Osteocyte (in vitro differentiated cells): Measurements from ENCODE around the gene RIMKLB. TPM values are rescaled to one million over a fixed set of nuclear protein-coding genes. Genes with fewer than 3 reads are reported as not detected.
"Not testable (repeated sequence)": the region's sequence is repeated elsewhere in the genome, so short reads cannot be mapped to it uniquely, and the experiment has no call there.

ENCODE experiments used
- DNase-seq: peaks from one replicate; pipeline ENCODE4 v3.0.0; 2021; ENCODE audit warnings: mixed read lengths; ENCODE audit not compliant: unreplicated experiment; ENCODE audit errors: extremely low spot score
- H3K27ac Mint-ChIP-seq: one replicate; pipeline ENCODE4 v1.8.0; 2021; ENCODE audit warnings: mild to moderate bottlenecking, mixed read lengths; ENCODE audit not compliant: unreplicated experiment
- H3K27me3 Mint-ChIP-seq: one replicate; pipeline ENCODE4 v1.8.0; 2021; ENCODE audit warnings: mixed read lengths; ENCODE audit not compliant: unreplicated experiment
- H3K36me3 Mint-ChIP-seq: one replicate; pipeline ENCODE4 v1.8.0; 2021; ENCODE audit warnings: mixed read lengths; ENCODE audit not compliant: unreplicated experiment
- H3K4me1 Mint-ChIP-seq: one replicate; pipeline ENCODE4 v1.8.0; 2021; ENCODE audit warnings: mixed read lengths; ENCODE audit not compliant: unreplicated experiment
- H3K4me3 Mint-ChIP-seq: one replicate; pipeline ENCODE4 v1.8.0; 2021; ENCODE audit warnings: mild to moderate bottlenecking, moderate library complexity, mixed read lengths; ENCODE audit not compliant: unreplicated experiment
- H3K9me3 Mint-ChIP-seq: one replicate; pipeline ENCODE4 v1.8.0; 2021; ENCODE audit warnings: mixed read lengths; ENCODE audit not compliant: unreplicated experiment
- total RNA-seq: library from RNA; stranded (reverse); gene quantifications from 2 replicates; pipeline ENCODE4 v1.2.1, GENCODE V29; 2021
- TF ChIP-seq, protein P1 (sequence below): fragments of 200-600 bp; sonication (generic); IDR thresholded peaks from 2 replicates; pipeline ENCODE4 v1.5.0; 2021; ENCODE audit warnings: antibody characterized with exemption, mild to moderate bottlenecking, moderate library complexity

Gene RIMKLB
- total RNA-seq, 1 donor from 2014 or later = 32.5 TPM

DNA sequence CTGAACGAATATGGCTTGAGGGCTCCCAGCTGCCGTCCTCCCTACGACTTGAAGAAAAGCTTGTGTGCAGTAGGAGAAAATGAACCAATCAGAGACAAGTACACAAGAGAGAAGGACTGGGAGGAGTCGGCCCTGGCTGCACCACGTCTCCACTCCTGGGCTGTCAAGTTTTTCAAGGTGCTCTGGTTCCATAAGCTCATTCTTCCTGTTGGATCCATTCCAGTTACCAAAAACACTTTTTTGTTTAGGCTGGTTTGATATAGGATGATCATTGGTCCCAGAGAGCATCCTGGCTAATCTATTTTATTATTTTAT, 121.8 kb downstream of the RIMKLB start:
- no peaks in the 10 kb centered on the region for H3K4me1 Mint-ChIP-seq
- peaks cover under 1% of the 10 kb centered on the region for H3K9me3 Mint-ChIP-seq
- H3K27ac Mint-ChIP-seq = no peak overlapping the region
- peaks cover 6% of the 10 kb centered on the region for H3K27me3 Mint-ChIP-seq
- DNase-seq = no peak
- H3K36me3 Mint-ChIP-seq = no peaks in the 10 kb centered on the region
- TF ChIP-seq, protein P1, sequence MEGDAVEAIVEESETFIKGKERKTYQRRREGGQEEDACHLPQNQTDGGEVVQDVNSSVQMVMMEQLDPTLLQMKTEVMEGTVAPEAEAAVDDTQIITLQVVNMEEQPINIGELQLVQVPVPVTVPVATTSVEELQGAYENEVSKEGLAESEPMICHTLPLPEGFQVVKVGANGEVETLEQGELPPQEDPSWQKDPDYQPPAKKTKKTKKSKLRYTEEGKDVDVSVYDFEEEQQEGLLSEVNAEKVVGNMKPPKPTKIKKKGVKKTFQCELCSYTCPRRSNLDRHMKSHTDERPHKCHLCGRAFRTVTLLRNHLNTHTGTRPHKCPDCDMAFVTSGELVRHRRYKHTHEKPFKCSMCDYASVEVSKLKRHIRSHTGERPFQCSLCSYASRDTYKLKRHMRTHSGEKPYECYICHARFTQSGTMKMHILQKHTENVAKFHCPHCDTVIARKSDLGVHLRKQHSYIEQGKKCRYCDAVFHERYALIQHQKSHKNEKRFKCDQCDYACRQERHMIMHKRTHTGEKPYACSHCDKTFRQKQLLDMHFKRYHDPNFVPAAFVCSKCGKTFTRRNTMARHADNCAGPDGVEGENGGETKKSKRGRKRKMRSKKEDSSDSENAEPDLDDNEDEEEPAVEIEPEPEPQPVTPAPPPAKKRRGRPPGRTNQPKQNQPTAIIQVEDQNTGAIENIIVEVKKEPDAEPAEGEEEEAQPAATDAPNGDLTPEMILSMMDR = no peak
- H3K4me3 Mint-ChIP-seq = no peak overlapping the region

DNA sequence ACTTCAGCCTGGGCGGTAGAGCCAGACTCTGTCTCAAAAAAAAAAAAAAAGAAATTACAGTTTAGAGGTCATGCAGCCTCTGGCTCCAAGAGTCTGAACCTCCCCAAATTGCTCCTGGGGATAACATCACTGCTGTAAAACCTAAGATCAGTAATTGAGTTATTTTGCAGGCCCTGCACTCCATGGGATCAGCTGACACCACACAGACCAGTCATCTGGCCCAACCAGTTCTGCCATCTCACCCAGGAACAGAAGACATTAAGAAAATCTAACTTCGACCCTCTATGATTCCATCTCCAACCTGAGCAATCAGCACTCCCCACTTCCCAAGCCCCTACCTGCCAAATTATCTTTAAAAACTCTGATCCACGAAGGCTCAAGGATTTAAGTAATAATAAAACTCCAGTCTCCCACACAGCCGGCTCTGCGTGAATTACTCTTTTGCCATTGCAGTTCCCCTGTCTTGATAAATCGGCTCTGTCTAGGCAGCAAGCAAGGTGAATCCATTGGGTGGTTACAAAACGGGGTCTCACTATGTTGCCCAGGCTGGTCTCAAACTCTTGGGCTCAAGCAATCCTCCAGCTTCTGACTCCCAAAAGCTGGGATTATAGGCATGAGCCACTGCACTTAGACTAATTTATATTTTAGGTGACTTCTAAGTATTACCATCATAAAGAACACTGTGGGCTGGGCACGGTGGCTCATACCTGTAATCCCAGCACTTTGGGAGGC, 123.1 kb downstream of the RIMKLB start:
- H3K27me3 Mint-ChIP-seq, H3K4me3 Mint-ChIP-seq, DNase-seq, H3K36me3 Mint-ChIP-seq, H3K27ac Mint-ChIP-seq, H3K4me1 Mint-ChIP-seq: not testable (repeated sequence)
- peaks cover 13% of the 10 kb centered on the region for H3K9me3 Mint-ChIP-seq

DNA sequence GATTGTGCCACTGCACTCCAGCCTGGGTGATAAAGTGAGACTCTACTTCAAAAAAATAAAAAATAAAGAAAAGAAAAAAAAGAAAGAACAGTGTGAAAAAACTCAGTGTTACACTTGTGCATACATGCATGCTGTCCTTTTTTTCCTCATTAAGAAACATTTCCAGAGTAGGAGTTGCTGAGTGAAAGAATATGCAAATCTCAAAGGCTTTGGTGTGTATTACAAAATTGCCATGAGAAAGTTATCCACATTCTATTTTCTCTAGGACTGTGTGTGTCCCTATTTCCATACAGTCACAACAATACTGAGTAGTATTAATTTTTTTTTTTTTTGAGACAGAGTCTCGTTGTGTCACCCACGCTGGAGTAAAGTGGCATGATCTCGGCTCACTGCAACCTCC, 123.8 kb downstream of the RIMKLB start:
- Mint-ChIP-seq H3K9me3 (peaks cover 15% of the 10 kb centered on the region), H3K27ac (no peak overlapping the region), H3K4me3 (no peak overlapping the region), H3K27me3 (peaks cover 6% of the 10 kb centered on the region), H3K4me1 (no peaks in the 10 kb centered on the region), H3K36me3 (no peaks in the 10 kb centered on the region)
- no peak for DNase-seq
- TF ChIP-seq, protein P1 = no peak

DNA sequence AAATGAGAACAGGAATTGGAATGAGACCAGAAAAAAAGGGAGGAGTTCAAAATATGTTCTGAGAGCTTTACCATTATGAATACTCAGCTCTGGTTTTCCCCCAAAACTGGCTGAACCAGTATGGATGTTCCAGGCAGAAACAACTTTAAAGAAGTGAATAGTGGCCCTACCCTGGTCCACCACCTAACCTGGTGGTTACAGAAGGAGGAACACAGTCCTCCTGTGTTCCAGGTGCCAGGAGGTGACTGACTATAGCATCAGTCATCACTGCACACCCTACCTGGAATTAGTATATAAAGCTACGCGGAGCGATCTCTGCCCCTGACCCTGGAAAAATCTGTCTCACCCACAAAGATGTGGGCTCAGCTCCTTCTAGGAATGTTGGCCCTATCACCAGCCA, 124.5 kb downstream of the RIMKLB start, which contains the start of gene A2ML1:
A2ML1 (plus strand) TSS at position 324 of the 400 bp plus-strand sequence; CDS start at position 355, 31 bp downstream.
- Mint-ChIP-seq H3K27ac (no peak within 1 kb of the TSS), H3K4me1 (no peaks in the 10 kb centered on the region), H3K9me3 (peaks cover 15% of the 10 kb centered on the region), H3K36me3 (no peaks in the 10 kb centered on the region), H3K27me3 (peaks cover 4% of the 10 kb centered on the region), H3K4me3 (no peak within 1 kb of the TSS)
- TF ChIP-seq, protein P1 = no peak
- no peak for DNase-seq

DNA sequence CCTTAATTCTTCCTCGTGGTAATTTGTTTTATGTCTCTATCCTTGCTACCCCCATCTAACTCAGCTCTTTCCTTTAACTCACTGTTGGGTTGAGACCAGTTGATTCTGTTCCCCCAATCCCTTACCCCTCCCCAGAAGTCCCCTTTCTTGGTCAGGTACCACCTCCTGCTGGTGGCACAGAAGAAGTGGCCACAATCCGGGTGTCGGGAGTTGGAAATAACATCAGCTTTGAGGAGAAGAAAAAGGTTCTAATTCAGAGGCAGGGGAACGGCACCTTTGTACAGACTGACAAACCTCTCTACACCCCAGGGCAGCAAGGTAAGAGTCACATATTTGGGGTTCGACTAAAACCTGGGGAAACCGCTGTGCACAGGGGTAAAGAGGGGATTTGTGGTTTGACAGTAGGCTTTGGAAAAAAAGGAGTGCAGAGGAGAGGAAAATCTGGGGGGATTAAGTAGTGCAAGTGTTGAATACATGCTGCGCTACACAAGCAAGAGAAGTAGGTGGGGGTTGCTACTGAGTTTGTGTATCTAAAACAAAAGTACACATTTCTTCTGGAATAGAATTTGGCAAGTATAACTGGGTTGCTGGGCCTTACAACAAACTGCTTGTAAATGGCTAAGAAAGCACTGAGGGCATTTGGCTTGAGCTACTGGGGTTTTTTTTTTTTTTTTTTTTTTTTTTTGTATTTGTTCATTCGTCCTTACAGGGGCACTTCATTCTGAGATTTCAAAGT, 125.9 kb downstream of the RIMKLB start:
- Mint-ChIP-seq H3K9me3 (peaks cover 15% of the 10 kb centered on the region), H3K4me1 (no peaks in the 10 kb centered on the region), H3K27me3 (peaks cover 4% of the 10 kb centered on the region), H3K27ac (no peak overlapping the region), H3K36me3 (no peaks in the 10 kb centered on the region), H3K4me3 (no peak overlapping the region)
- TF ChIP-seq, protein P1 = peak; percentile 59
- DNase-seq = no peak
